GM10847 (cell line): Measurements from ENCODE around the gene VPS54.

Experiments
- POLR2A ChIP-seq: IDR thresholded peaks from 2 replicates; pipeline ENCODE4 v1.6.1; 2011; ENCODE audit not compliant: insufficient read length; ENCODE audit errors: extremely low read depth

The VPS54 gene

DNA sequence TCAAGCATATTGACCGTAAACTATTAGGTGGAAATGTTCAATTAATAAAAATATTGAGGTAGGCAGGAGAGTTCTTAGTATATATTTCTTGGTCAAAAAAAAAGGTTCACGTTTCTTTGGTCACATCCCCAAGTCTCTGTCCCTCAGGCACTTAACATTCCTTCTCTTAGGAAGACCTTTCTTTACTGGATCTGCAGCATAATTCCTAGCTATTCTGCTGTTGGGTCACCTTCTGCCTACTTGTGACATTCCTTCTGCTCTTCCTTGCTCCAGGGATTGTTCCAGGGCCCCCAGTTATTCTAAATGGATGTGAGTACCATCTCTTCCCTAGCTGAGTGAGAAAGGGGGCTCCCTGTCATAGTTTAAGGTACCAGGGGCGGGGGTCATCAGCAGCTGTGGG lies 173.4 kb downstream of the VPS54 start:
- no peak for TF ChIP-seq POLR2A

DNA sequence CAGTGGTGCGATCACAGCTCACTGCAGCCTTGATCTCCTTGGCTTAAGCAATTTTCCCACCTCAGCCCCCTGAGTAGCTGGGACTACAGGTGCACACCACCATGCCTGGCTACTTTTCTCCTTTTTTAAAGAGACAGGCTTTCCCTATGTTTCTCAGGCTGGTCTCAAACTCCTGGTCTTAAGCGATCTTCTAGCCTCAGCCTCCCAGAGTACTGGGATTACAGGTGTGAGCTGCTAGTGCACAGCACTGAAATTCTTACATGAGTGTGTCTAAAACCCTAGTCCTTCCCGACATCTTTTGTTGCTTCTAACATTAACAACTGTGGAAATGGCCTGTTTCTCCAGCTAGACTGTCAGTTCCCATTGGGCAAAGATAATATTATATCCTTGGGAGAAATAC lies 174.6 kb downstream of the VPS54 start:
- no peak for TF ChIP-seq POLR2A

DNA sequence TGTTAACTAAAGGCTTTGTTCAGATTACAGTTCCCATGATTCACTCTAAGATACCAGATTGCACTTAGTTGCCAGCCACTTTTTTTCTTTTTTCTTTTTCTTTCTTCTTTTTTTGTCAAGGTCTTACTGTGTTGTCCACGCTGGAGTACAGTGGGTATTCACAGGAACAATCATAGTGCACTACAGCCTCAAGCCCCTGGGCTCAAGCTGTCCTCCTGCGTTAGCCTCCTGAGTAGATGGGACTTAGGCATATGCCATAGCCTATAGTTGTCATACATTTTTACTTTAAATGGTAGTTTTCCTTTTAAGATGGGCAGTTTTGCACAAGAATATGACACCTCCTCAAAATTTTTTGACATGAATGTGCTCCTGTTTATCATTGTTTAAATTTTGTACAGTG lies 175.4 kb downstream of the VPS54 start:
- no peak for TF ChIP-seq POLR2A

DNA sequence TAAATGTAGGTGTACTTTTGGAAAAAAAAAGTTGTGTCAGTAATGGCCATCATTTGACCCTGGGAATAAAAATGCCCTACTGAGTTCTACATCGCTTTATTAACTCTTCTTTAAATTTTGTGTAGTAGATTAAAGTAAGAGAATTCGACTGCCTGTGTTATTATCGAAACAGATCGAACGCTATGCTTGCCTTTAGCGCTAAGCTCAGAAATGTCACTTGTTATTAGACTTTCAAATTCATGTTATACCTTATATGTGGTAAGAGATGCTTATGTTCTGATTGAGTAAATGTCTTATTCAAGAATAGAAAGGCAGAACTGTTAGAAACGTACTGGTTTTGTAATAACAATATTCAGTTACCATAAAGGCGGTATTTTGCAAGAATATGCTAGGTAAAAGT lies 176.1 kb downstream of the VPS54 start:
- no peak for TF ChIP-seq POLR2A

DNA sequence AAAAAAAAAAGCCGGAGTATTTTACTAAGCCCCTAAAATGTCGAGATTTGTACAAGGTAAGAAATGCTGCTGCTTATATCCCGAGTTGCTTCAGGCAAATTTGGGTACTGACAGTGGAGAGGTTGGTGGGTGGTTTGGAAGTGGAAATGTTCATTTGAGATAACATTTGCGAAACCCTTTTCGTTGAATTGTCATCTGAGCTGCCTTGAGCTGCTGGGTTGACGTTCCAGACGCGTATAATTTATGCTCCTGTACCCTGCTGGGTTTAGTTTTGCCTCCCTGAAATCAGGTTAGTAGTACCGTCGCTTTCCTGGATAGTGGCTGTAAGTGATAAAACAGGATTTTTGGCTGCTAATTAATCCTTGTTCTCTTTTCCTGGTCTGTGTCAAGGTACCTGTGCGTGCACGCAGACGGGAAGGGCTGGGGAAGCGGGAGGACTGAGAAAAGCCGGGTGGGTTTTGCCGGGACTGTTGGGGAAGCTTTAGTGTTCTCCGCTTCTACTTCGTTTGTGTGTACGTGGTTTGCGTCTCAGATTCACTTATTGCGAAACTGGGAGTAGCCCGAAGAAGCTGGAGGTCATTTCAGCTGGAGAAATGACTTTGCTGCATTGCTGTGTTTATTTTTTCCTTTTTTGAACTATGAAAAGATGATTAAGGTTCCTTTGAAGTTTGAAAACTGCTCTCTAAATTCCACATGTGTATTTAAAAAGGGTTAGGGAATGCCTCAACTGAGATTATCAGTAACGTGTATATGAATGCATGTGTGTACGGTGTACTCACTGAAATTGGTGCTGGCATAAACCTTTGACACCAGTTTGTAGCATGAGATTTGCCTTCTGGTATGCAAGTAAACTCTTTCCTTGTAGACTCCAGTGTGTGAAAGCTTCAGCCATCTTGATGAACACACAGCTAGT lies 176.8 kb downstream of the VPS54 start:
- TF ChIP-seq POLR2A: no peak
